Adrenal gland (tissue), 5 donors: ENCODE data around the gene RASGRF2.

Source experiments
- POLR2A ChIP-seq, 2 donors: fragments of 450-650 bp; IDR thresholded peaks; one replicate each; pipeline ENCODE4 v1.6.1; 2017; ENCODE audit warnings: antibody characterized with exemption in 2 of 2, mild to moderate bottlenecking in 2 of 2, moderate library complexity in 1 of 2
- TF ChIP-seq, protein P1 (sequence below), 6 experiments: fragments of 450-650 bp in 4 of 6; fragments of 200-600 bp in 2 of 6; sonication (generic) in 1 of 6; IDR thresholded peaks; 1 replicate in 5 of 6; 2 replicates in 1 of 6; pipeline versions ENCODE4 v1.5.1 to v1.8.0; 2016 to 2021; ENCODE audit warnings: antibody characterized with exemption in 6 of 6, mild to moderate bottlenecking in 2 of 6, moderate library complexity in 1 of 6
- donor health status: DM: no; HTN: no; CAD: no.

DNA sequence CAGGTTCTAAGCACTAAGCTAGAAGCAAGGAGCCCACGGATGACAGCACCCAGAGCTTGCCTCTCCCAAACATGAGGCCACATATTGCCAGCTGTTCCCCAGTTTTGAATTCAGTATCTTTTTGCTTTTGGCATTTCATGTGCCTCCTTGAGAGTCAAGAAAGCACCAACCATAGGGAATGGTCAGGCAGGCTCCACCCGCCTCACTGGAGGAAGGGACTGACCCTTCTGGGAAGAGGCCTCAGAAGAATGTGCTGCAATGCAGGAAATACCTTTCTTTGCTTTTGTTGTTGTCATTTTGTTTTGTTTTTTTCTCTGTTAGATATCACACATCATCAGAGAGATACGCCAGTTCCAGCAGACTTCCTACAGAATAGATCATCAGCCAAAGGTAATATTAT is 259.2 kb downstream of the RASGRF2 start:
- TF ChIP-seq, protein P1, sequence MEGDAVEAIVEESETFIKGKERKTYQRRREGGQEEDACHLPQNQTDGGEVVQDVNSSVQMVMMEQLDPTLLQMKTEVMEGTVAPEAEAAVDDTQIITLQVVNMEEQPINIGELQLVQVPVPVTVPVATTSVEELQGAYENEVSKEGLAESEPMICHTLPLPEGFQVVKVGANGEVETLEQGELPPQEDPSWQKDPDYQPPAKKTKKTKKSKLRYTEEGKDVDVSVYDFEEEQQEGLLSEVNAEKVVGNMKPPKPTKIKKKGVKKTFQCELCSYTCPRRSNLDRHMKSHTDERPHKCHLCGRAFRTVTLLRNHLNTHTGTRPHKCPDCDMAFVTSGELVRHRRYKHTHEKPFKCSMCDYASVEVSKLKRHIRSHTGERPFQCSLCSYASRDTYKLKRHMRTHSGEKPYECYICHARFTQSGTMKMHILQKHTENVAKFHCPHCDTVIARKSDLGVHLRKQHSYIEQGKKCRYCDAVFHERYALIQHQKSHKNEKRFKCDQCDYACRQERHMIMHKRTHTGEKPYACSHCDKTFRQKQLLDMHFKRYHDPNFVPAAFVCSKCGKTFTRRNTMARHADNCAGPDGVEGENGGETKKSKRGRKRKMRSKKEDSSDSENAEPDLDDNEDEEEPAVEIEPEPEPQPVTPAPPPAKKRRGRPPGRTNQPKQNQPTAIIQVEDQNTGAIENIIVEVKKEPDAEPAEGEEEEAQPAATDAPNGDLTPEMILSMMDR (IDR thresholded peaks at IDR 0.05), result no peak
- TF ChIP-seq POLR2A (IDR thresholded peaks at IDR 0.05), result no peak
